ENCODE results near the gene DDR2. TPM values are rescaled to one million over a fixed set of nuclear protein-coding genes. Genes with fewer than 3 reads are reported as not detected.

DDR2 gene
- total RNA-seq, 1 donor from 2014 or later = 0.69 TPM

DNA sequence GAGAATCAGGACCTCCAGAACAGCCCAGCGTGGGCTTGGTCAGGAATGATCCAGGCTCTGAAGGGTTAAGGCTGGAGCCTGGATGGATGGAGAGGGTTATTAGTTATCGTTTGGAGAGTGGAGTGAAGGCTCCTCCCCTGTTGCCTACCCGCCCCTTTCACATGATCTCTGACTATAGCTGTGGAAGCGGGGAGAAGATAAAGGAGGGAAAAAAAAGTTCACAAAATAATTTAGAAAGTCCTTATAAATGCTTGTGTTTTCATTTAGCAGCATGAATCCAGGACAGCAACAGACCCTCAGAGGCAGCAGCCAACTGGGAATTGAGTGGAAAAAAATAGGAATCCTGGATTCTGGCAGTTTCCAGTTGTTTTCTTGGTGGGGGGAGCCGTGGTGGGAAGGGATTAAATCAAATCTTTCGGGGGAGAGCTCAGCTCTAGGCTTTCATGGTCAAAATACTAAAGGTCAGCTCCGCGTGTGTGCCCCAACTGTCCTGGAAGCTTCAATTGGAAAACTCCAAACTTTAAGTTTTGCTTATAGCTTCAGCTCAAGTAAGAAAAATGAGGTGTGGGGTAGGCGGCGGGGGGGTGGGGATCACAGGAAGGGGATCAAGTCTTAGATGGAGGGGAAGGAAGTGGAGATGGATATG is 595 bp upstream of the DDR2 start:
- Mint-ChIP-seq H3K4me3 (peak overlapping the region; percentile 50), H3K27me3 (ENCODE audit: insufficient read depth, low read depth) (no peaks in the 10 kb centered on the region), H3K4me1 (peaks cover 30% of the 10 kb centered on the region), H3K9me3 (no peaks in the 10 kb centered on the region), H3K27ac (peak overlapping the region; percentile 89), H3K36me3 (no peaks in the 10 kb centered on the region)
- Histone ChIP-seq H3K9me3 (ENCODE audit: low read depth) (no peaks in the 10 kb centered on the region), H4K20me1 (ENCODE audit: low read depth) (no peaks in the 10 kb centered on the region), H2AFZ (replicated peaks) (peak overlapping the region; percentile 44), H3K4me3 (no peak overlapping the region), H3K4me2 (no peak overlapping the region), H3F3A (ENCODE audit: low read depth) (no peaks in the 10 kb centered on the region), H3K36me3 (no peaks in the 10 kb centered on the region), H3K4me1 (no peaks in the 10 kb centered on the region), H3K9ac (no peak overlapping the region), H3K27ac (no peak overlapping the region), H3K27me3 (no peaks in the 10 kb centered on the region), H3K79me2 (ENCODE audit: low read depth) (no peaks in the 10 kb centered on the region)
- no peak for DNase-seq (ENCODE audit: low spot score)
- TF ChIP-seq EZH2 (IDR thresholded peaks at IDR 0.05) = no peak
- no peak for TF ChIP-seq EZH2phosphoT487 (IDR thresholded peaks at IDR 0.05)
- TF ChIP-seq, protein P1, sequence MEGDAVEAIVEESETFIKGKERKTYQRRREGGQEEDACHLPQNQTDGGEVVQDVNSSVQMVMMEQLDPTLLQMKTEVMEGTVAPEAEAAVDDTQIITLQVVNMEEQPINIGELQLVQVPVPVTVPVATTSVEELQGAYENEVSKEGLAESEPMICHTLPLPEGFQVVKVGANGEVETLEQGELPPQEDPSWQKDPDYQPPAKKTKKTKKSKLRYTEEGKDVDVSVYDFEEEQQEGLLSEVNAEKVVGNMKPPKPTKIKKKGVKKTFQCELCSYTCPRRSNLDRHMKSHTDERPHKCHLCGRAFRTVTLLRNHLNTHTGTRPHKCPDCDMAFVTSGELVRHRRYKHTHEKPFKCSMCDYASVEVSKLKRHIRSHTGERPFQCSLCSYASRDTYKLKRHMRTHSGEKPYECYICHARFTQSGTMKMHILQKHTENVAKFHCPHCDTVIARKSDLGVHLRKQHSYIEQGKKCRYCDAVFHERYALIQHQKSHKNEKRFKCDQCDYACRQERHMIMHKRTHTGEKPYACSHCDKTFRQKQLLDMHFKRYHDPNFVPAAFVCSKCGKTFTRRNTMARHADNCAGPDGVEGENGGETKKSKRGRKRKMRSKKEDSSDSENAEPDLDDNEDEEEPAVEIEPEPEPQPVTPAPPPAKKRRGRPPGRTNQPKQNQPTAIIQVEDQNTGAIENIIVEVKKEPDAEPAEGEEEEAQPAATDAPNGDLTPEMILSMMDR (IDR thresholded peaks at IDR 0.05) = no peak

DNA sequence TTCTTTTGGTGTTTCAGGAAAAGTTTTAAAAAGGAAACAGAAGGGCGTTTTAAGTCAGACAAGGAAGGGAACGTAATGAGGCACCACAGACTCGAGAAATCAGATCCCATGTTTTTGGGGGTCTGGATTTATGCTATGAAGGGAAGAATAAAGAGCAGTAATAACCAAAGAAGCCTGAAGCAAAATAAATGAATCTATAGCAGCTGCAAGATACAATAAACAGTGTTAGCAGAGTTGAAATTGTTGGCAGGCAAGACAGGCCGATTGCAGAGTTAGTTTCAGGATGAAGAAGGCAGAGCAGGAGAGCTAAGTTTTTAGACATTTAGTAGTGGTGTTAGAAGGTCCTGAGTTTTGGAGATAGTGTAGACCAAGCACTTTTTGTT is 425 bp downstream of the DDR2 start:
- H3K36me3 Mint-ChIP-seq = no peaks in the 10 kb centered on the region
- H3K9ac ChIP-seq = no peak overlapping the region
- no peaks in the 10 kb centered on the region for H3K79me2 ChIP-seq (ENCODE audit: low read depth)
- no peak overlapping the region for H3K27ac ChIP-seq
- H3K9me3 ChIP-seq (ENCODE audit: low read depth) = no peaks in the 10 kb centered on the region
- peaks cover 30% of the 10 kb centered on the region for H3K4me1 Mint-ChIP-seq
- no peak for TF ChIP-seq EZH2 (IDR thresholded peaks at IDR 0.05)
- TF ChIP-seq, protein P1 (IDR thresholded peaks at IDR 0.05) = no peak
- no peak for TF ChIP-seq EZH2phosphoT487 (IDR thresholded peaks at IDR 0.05)
- no peaks in the 10 kb centered on the region for H3K27me3 ChIP-seq
- H3K4me3 ChIP-seq = no peak overlapping the region
- H3F3A ChIP-seq (ENCODE audit: low read depth) = no peaks in the 10 kb centered on the region
- no peaks in the 10 kb centered on the region for H4K20me1 ChIP-seq (ENCODE audit: low read depth)
- H3K9me3 Mint-ChIP-seq = no peaks in the 10 kb centered on the region
- H3K4me2 ChIP-seq = no peak overlapping the region
- peak overlapping the region; percentile 73 for H2AFZ ChIP-seq (replicated peaks)
- H3K4me1 ChIP-seq = no peaks in the 10 kb centered on the region
- H3K4me3 Mint-ChIP-seq = peak overlapping the region; percentile 71
- H3K27me3 Mint-ChIP-seq (ENCODE audit: insufficient read depth, low read depth) = no peaks in the 10 kb centered on the region
- H3K36me3 ChIP-seq = no peaks in the 10 kb centered on the region
- H3K27ac Mint-ChIP-seq = peak overlapping the region; percentile 31
- no peak for DNase-seq (ENCODE audit: low spot score)

DNA sequence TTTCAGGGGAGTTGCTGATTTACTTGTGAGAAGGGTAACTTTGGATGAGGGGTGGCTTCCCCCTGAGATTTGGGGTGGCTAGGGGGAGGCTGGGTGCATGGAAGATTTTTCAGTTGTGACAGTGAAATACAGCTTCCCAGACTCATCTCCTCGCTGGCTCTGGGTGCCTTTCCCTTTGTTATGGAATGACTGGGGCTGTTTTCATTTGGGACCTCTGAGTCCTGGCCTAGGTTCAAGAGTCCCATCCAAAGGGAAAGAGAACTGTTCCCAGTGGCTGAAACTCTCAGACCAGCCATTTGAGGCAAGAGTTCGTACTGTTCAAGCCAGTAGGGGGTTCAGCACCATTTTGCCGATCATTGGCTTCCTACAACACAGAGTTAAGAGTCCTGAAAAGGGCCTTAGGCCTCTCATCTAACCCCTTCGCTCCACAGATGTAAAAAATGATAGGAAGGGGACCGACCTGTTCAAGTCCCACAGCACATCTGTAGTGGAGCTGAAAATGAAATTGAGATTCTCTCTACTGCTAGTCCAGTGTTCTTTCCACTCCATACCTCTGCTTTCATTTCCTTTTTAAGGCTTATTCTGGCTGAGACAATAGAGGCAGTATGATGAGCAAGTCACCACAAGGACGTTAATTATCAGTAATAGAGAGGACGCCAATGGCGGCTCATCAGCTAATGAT is 958 bp downstream of the DDR2 start:
- Mint-ChIP-seq H3K27me3 (ENCODE audit: insufficient read depth, low read depth) (peaks cover 2% of the 10 kb centered on the region), H3K27ac (peak overlapping the region; percentile 31), H3K9me3 (no peaks in the 10 kb centered on the region), H3K4me3 (peak overlapping the region; percentile 71), H3K36me3 (no peaks in the 10 kb centered on the region), H3K4me1 (peaks cover 30% of the 10 kb centered on the region)
- Histone ChIP-seq H3K36me3 (no peaks in the 10 kb centered on the region), H3K79me2 (ENCODE audit: low read depth) (no peaks in the 10 kb centered on the region), H2AFZ (replicated peaks) (peak overlapping the region; percentile 73), H3K4me1 (no peaks in the 10 kb centered on the region), H4K20me1 (ENCODE audit: low read depth) (no peaks in the 10 kb centered on the region), H3K4me3 (no peak overlapping the region), H3K9ac (no peak overlapping the region), H3K27ac (no peak overlapping the region), H3K9me3 (ENCODE audit: low read depth) (no peaks in the 10 kb centered on the region), H3K27me3 (no peaks in the 10 kb centered on the region), H3K4me2 (no peak overlapping the region), H3F3A (ENCODE audit: low read depth) (no peaks in the 10 kb centered on the region)
- DNase-seq (ENCODE audit: low spot score) = no peak
- TF ChIP-seq EZH2 (IDR thresholded peaks at IDR 0.05) (no peak), EZH2phosphoT487 (IDR thresholded peaks at IDR 0.05) (no peak)
- TF ChIP-seq, protein P1 (IDR thresholded peaks at IDR 0.05) = no peak
